Loucy (cell line): ENCODE measurements around the gene DHRS12.

ENCODE experiments used
- H2AFZ ChIP-seq: fragments of 200-600 bp; sonication (generic); 2 replicates; pipeline ENCODE4 v1.6.0; 2016; ENCODE audit warnings: antibody characterized with exemption, mild to moderate bottlenecking, low read length, moderate library complexity
- H3F3A ChIP-seq: fragments of 200-600 bp; 2 replicates; pipeline ENCODE4 v1.6.0; 2016; ENCODE audit warnings: antibody characterized with exemption, low read depth, mild to moderate bottlenecking
- H3K27me3 ChIP-seq: fragments of 200-600 bp; sonication (generic); 2 replicates; pipeline ENCODE4 v1.6.1; 2014; ENCODE audit warnings: low read length, mild to moderate bottlenecking; ENCODE audit not compliant: insufficient read depth, poor library complexity, severe bottlenecking
- H3K36me3 ChIP-seq: fragments of 200-600 bp; sonication (generic); 2 replicates; pipeline ENCODE4 v1.6.1; 2016; ENCODE audit warnings: low read length; ENCODE audit not compliant: insufficient read depth
- H3K4me1 ChIP-seq: fragments of 200-600 bp; sonication (generic); 2 replicates; pipeline ENCODE4 v1.5.1; 2014; ENCODE audit warnings: low read length, mild to moderate bottlenecking; ENCODE audit not compliant: insufficient read depth, poor library complexity, severe bottlenecking
- H3K4me2 ChIP-seq: fragments of 200-600 bp; sonication (generic); 2 replicates; pipeline ENCODE4 v1.6.0; 2014; ENCODE audit warnings: antibody characterized with exemption, low read length, low read depth, mild to moderate bottlenecking; ENCODE audit not compliant: poor library complexity, severe bottlenecking
- H3K4me3 ChIP-seq: fragments of 200-600 bp; sonication (generic); 2 replicates; pipeline ENCODE4 v1.5.1; 2014; ENCODE audit warnings: low read length, mild to moderate bottlenecking, mixed read lengths; ENCODE audit not compliant: poor library complexity, severe bottlenecking
- H3K79me2 ChIP-seq: fragments of 200-600 bp; sonication (generic); 2 replicates; pipeline ENCODE4 v1.6.1; 2014; ENCODE audit warnings: low read length; ENCODE audit not compliant: insufficient read depth
- H3K9ac ChIP-seq: fragments of 200-600 bp; sonication (generic); 2 replicates; pipeline ENCODE4 v1.6.0; 2014; ENCODE audit warnings: mild to moderate bottlenecking, low read depth, low read length, moderate library complexity; ENCODE audit not compliant: poor library complexity, severe bottlenecking
- H3K9me2 ChIP-seq: fragments of 200-600 bp; sonication (generic); replicated peaks from 2 replicates; pipeline ENCODE4 v1.6.1; 2016; ENCODE audit warnings: low read depth, low read length, mixed read lengths
- H3K9me3 ChIP-seq: fragments of 200-600 bp; sonication (generic); 2 replicates; pipeline ENCODE4 v1.6.1; 2014; ENCODE audit warnings: mild to moderate bottlenecking, antibody characterized with exemption, low read length, low read depth; ENCODE audit not compliant: insufficient read depth
- H4K20me1 ChIP-seq: fragments of 200-600 bp; sonication (generic); 2 replicates; pipeline ENCODE4 v1.6.0; 2014; ENCODE audit warnings: antibody characterized with exemption, low read length, mild to moderate bottlenecking; ENCODE audit not compliant: insufficient read depth, poor library complexity, severe bottlenecking
- EZH2phosphoT487 ChIP-seq: fragments of 200-600 bp; IDR thresholded peaks from 2 replicates; pipeline ENCODE4 v1.6.1; 2018; ENCODE audit warnings: antibody characterized with exemption, mild to moderate bottlenecking, moderate library complexity, borderline replicate concordance
- TF ChIP-seq, protein P1 (sequence below): fragments of 200-600 bp; sonication (generic); conservative IDR thresholded peaks from 2 replicates; pipeline ENCODE4 v1.5.1; 2014; ENCODE audit warnings: mild to moderate bottlenecking, antibody characterized with exemption, low read length

DHRS12 gene

GRCh38 chr13:51776179-51776578 is 27.8 kb downstream of the DHRS12 start:
- no peak overlapping the region for H3K4me3 ChIP-seq
- no peaks in the 10 kb centered on the region for H3K36me3 ChIP-seq
- H3K4me1 ChIP-seq = no peaks in the 10 kb centered on the region
- H2AFZ ChIP-seq = no peak overlapping the region
- H4K20me1 ChIP-seq = no peaks in the 10 kb centered on the region
- TF ChIP-seq EZH2phosphoT487 = no peak
- TF ChIP-seq, protein P1, sequence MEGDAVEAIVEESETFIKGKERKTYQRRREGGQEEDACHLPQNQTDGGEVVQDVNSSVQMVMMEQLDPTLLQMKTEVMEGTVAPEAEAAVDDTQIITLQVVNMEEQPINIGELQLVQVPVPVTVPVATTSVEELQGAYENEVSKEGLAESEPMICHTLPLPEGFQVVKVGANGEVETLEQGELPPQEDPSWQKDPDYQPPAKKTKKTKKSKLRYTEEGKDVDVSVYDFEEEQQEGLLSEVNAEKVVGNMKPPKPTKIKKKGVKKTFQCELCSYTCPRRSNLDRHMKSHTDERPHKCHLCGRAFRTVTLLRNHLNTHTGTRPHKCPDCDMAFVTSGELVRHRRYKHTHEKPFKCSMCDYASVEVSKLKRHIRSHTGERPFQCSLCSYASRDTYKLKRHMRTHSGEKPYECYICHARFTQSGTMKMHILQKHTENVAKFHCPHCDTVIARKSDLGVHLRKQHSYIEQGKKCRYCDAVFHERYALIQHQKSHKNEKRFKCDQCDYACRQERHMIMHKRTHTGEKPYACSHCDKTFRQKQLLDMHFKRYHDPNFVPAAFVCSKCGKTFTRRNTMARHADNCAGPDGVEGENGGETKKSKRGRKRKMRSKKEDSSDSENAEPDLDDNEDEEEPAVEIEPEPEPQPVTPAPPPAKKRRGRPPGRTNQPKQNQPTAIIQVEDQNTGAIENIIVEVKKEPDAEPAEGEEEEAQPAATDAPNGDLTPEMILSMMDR = no peak
- H3K9me2 ChIP-seq = no peaks in the 10 kb centered on the region
- no peak overlapping the region for H3K9ac ChIP-seq
- no peaks in the 10 kb centered on the region for H3K27me3 ChIP-seq
- no peak overlapping the region for H3K4me2 ChIP-seq
- H3K9me3 ChIP-seq = no peaks in the 10 kb centered on the region
- H3K79me2 ChIP-seq = no peaks in the 10 kb centered on the region
- H3F3A ChIP-seq = no peaks in the 10 kb centered on the region

GRCh38 chr13:51773515-51773914 is 30.4 kb downstream of the DHRS12 start:
- TF ChIP-seq, protein P1 = no peak
- no peak for TF ChIP-seq EZH2phosphoT487
- Histone ChIP-seq H3K4me1 (no peaks in the 10 kb centered on the region), H2AFZ (no peak overlapping the region), H3K9me2 (no peaks in the 10 kb centered on the region), H4K20me1 (no peaks in the 10 kb centered on the region), H3K36me3 (no peaks in the 10 kb centered on the region), H3F3A (no peaks in the 10 kb centered on the region), H3K9ac (no peak overlapping the region), H3K4me2 (no peak overlapping the region), H3K27me3 (no peaks in the 10 kb centered on the region), H3K79me2 (no peaks in the 10 kb centered on the region), H3K4me3 (no peak overlapping the region), H3K9me3 (no peaks in the 10 kb centered on the region)

GRCh38 chr13:51772781-51773180 is 31.2 kb downstream of the DHRS12 start:
- no peaks in the 10 kb centered on the region for H3K36me3 ChIP-seq
- no peaks in the 10 kb centered on the region for H3K79me2 ChIP-seq
- no peaks in the 10 kb centered on the region for H3K9me3 ChIP-seq
- TF ChIP-seq, protein P1 = no peak
- no peak for TF ChIP-seq EZH2phosphoT487
- H3K9me2 ChIP-seq = no peaks in the 10 kb centered on the region
- no peaks in the 10 kb centered on the region for H3F3A ChIP-seq
- H3K27me3 ChIP-seq = no peaks in the 10 kb centered on the region
- H2AFZ ChIP-seq = no peak overlapping the region
- no peaks in the 10 kb centered on the region for H4K20me1 ChIP-seq
- H3K4me2 ChIP-seq = no peak overlapping the region
- no peak overlapping the region for H3K4me3 ChIP-seq
- H3K9ac ChIP-seq = no peak overlapping the region
- H3K4me1 ChIP-seq = no peaks in the 10 kb centered on the region
